ENCODE measurements around the gene AGPAT1. TPM values are rescaled to one million over a fixed set of nuclear protein-coding genes. Genes with fewer than 3 reads are reported as not detected.

Gene AGPAT1
- total and polyA plus RNA-seq, 2 of the 8 experiments (the other 6 are each of a cell fraction or from before 2014, with no cell fraction given), result 96.0 to 222 TPM

DNA sequence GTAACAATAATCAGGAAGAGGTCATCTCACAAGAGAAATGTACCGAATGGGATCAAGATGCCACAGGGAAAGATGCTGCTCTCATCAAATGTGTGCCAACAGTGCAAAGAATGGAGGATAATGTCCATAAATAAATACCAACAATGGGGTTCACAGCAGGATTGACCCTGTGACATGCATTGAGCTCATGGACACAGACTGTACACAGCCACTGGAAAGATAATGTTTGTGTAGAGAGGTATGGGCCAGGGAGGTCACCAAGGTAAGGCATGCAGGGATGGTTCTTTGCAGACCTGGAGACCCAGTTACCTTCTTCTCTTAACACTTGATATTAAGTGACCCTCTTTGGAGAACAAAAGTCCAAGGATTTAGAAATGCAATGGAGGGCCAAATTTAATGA is 1.5 kb downstream of the AGPAT1 start (continued):
- TF ChIP-seq, protein P1, sequence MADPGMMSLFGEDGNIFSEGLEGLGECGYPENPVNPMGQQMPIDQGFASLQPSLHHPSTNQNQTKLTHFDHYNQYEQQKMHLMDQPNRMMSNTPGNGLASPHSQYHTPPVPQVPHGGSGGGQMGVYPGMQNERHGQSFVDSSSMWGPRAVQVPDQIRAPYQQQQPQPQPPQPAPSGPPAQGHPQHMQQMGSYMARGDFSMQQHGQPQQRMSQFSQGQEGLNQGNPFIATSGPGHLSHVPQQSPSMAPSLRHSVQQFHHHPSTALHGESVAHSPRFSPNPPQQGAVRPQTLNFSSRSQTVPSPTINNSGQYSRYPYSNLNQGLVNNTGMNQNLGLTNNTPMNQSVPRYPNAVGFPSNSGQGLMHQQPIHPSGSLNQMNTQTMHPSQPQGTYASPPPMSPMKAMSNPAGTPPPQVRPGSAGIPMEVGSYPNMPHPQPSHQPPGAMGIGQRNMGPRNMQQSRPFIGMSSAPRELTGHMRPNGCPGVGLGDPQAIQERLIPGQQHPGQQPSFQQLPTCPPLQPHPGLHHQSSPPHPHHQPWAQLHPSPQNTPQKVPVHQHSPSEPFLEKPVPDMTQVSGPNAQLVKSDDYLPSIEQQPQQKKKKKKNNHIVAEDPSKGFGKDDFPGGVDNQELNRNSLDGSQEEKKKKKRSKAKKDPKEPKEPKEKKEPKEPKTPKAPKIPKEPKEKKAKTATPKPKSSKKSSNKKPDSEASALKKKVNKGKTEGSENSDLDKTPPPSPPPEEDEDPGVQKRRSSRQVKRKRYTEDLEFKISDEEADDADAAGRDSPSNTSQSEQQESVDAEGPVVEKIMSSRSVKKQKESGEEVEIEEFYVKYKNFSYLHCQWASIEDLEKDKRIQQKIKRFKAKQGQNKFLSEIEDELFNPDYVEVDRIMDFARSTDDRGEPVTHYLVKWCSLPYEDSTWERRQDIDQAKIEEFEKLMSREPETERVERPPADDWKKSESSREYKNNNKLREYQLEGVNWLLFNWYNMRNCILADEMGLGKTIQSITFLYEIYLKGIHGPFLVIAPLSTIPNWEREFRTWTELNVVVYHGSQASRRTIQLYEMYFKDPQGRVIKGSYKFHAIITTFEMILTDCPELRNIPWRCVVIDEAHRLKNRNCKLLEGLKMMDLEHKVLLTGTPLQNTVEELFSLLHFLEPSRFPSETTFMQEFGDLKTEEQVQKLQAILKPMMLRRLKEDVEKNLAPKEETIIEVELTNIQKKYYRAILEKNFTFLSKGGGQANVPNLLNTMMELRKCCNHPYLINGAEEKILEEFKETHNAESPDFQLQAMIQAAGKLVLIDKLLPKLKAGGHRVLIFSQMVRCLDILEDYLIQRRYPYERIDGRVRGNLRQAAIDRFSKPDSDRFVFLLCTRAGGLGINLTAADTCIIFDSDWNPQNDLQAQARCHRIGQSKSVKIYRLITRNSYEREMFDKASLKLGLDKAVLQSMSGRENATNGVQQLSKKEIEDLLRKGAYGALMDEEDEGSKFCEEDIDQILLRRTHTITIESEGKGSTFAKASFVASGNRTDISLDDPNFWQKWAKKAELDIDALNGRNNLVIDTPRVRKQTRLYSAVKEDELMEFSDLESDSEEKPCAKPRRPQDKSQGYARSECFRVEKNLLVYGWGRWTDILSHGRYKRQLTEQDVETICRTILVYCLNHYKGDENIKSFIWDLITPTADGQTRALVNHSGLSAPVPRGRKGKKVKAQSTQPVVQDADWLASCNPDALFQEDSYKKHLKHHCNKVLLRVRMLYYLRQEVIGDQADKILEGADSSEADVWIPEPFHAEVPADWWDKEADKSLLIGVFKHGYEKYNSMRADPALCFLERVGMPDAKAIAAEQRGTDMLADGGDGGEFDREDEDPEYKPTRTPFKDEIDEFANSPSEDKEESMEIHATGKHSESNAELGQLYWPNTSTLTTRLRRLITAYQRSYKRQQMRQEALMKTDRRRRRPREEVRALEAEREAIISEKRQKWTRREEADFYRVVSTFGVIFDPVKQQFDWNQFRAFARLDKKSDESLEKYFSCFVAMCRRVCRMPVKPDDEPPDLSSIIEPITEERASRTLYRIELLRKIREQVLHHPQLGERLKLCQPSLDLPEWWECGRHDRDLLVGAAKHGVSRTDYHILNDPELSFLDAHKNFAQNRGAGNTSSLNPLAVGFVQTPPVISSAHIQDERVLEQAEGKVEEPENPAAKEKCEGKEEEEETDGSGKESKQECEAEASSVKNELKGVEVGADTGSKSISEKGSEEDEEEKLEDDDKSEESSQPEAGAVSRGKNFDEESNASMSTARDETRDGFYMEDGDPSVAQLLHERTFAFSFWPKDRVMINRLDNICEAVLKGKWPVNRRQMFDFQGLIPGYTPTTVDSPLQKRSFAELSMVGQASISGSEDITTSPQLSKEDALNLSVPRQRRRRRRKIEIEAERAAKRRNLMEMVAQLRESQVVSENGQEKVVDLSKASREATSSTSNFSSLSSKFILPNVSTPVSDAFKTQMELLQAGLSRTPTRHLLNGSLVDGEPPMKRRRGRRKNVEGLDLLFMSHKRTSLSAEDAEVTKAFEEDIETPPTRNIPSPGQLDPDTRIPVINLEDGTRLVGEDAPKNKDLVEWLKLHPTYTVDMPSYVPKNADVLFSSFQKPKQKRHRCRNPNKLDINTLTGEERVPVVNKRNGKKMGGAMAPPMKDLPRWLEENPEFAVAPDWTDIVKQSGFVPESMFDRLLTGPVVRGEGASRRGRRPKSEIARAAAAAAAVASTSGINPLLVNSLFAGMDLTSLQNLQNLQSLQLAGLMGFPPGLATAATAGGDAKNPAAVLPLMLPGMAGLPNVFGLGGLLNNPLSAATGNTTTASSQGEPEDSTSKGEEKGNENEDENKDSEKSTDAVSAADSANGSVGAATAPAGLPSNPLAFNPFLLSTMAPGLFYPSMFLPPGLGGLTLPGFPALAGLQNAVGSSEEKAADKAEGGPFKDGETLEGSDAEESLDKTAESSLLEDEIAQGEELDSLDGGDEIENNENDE (IDR thresholded peaks at IDR 0.05; ENCODE audit: insufficient replicate concordance, low read length), result no peak
- TF ChIP-seq POLR2A (IDR thresholded peaks at IDR 0.05; ENCODE audit: control extremely low read depth in 1 of 2, low read depth in 2 of 2, low read length in 2 of 2) (no peak), CHD1 (IDR thresholded peaks at IDR 0.05; ENCODE audit: low read depth, low read length) (no peak), YY1 (IDR thresholded peaks at IDR 0.05; ENCODE audit: low read depth, low read length) (no peak), TCF12 (IDR thresholded peaks at IDR 0.05; ENCODE audit: low read depth, low read length) (no peak), GTF2F1 (IDR thresholded peaks at IDR 0.05; ENCODE audit: borderline replicate concordance, low read depth, low read length) (no peak), CREB1 (IDR thresholded peaks at IDR 0.05) (no peak), HDAC2 (IDR thresholded peaks at IDR 0.05; ENCODE audit: borderline replicate concordance in 1 of 2, low read depth in 2 of 2, low read length in 2 of 2) (no peak), SP4 (IDR thresholded peaks at IDR 0.05; ENCODE audit: low read length) (no peak), BCL11A (IDR thresholded peaks at IDR 0.05; ENCODE audit: low read depth in 2 of 2, low read length in 2 of 2) (no peak), TEAD4 (IDR thresholded peaks at IDR 0.05; ENCODE audit: low read depth, low read length) (no peak)
- TF ChIP-seq, protein P2, sequence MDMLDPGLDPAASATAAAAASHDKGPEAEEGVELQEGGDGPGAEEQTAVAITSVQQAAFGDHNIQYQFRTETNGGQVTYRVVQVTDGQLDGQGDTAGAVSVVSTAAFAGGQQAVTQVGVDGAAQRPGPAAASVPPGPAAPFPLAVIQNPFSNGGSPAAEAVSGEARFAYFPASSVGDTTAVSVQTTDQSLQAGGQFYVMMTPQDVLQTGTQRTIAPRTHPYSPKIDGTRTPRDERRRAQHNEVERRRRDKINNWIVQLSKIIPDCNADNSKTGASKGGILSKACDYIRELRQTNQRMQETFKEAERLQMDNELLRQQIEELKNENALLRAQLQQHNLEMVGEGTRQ (IDR thresholded peaks at IDR 0.05; ENCODE audit: low read length), result no peak
